ENCODE data around the gene CDK18.

- no peak for TF ChIP-seq CTCF (IDR thresholded peaks at IDR 0.05; ENCODE audit: low read depth, low read length)
- TF ChIP-seq EZH2phosphoT487 (IDR thresholded peaks at IDR 0.05; ENCODE audit: low read depth) = no peak
Measured at GRCh38 chr1:205525495-205526285, 21.2 kb downstream of the CDK18 start.

Measured in OCI-LY3 (cell line).